Coronary artery (tissue), 2 donors: ENCODE measurements around the gene RARA.

ENCODE experiments used
- DNase-seq: peaks from one replicate; pipeline ENCODE4 v3.0.0-alpha.2; 2017; ENCODE audit warnings: low spot score
- H3K27ac ChIP-seq, 2 donors: fragments of 200-600 bp; sonication (generic); one replicate each; pipeline ENCODE4 v1.5.1; 2016 to 2019
- H3K4me3 ChIP-seq: fragments of 200-600 bp; sonication (generic); 2 replicates; pipeline ENCODE4 v1.5.1; 2016; ENCODE audit warnings: mild to moderate bottlenecking, moderate library complexity
- TF ChIP-seq, protein P1 (sequence below): fragments of 200-600 bp; sonication (generic); IDR thresholded peaks from one replicate; pipeline ENCODE4 v1.5.1; 2019; ENCODE audit warnings: antibody characterized with exemption

RARA gene

DNA sequence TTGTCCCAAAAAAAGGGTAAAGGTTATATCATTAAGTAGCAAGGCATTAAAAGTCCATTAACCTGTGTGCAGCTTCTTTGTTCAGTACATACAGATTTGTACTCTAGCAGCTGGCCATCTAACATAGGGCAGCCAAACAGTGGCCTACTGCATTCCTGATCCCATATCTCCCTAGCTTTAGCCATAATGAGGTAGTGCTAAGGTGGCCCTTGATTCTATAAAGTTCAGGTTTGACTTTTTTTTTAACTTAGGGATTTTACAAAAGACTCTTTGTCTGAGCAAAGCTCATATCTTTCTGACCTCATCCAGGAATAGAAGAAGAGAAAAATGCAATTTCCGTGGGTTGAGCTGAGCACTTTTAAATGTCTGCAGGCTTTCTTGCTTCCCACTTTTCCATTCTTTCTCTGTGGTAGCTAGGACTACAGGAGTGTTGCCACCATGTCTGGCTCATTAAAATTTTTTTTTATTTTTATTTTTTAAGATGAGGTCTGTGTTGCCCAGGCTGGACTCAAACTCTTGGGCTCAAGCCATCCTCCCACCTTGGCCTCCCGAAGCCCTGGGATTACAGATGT, 40.8 kb upstream of the RARA start:
- H3K27ac ChIP-seq = no peak overlapping the region
- TF ChIP-seq, protein P1, sequence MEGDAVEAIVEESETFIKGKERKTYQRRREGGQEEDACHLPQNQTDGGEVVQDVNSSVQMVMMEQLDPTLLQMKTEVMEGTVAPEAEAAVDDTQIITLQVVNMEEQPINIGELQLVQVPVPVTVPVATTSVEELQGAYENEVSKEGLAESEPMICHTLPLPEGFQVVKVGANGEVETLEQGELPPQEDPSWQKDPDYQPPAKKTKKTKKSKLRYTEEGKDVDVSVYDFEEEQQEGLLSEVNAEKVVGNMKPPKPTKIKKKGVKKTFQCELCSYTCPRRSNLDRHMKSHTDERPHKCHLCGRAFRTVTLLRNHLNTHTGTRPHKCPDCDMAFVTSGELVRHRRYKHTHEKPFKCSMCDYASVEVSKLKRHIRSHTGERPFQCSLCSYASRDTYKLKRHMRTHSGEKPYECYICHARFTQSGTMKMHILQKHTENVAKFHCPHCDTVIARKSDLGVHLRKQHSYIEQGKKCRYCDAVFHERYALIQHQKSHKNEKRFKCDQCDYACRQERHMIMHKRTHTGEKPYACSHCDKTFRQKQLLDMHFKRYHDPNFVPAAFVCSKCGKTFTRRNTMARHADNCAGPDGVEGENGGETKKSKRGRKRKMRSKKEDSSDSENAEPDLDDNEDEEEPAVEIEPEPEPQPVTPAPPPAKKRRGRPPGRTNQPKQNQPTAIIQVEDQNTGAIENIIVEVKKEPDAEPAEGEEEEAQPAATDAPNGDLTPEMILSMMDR = no peak
- H3K4me3 ChIP-seq = no peak overlapping the region
- no peak for DNase-seq

DNA sequence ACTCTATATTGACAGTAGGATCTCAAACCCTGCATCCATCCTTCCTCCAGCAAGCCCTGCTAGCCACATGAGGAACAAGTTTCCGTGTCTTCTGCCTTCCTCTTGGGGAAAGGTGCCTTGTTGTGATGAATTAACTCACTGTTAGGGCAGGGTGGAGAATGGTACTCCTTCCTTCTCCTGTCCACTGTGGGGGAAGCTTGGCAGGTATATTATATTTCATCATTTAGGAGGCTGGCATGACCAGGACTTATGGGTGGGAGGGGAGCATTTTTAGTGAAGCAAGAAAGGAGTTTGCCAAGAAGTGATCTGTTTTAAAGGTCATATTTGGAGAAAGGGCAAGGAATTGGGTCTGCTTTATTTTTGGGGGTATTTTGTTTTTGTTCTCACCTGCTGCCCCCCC, 30.6 kb upstream of the RARA start:
- TF ChIP-seq, protein P1 = no peak
- H3K27ac ChIP-seq = no peak overlapping the region
- no peak for DNase-seq
- no peak overlapping the region for H3K4me3 ChIP-seq

DNA sequence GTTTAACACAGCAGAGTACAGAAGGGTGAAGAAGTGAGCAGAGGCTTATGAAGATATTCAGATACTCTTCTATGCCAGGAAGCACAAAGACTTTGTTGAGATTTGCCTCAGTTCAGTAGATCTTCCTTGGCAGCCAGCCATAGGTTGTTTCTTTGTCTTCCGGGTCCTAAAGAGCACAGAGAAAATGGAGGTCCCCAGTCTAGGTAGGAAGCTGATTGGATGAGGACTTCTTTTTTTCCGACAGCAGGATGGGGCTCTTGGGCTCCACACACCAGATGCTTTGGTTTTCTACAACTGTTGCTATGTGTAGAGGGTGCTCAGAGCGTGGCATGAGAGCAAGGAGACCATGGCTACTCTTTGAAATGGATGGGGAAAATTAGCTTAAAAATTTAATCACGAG, 29.6 kb upstream of the RARA start:
- Histone ChIP-seq H3K27ac (no peak overlapping the region), H3K4me3 (no peak overlapping the region)
- TF ChIP-seq, protein P1 = no peak
- no peak for DNase-seq

DNA sequence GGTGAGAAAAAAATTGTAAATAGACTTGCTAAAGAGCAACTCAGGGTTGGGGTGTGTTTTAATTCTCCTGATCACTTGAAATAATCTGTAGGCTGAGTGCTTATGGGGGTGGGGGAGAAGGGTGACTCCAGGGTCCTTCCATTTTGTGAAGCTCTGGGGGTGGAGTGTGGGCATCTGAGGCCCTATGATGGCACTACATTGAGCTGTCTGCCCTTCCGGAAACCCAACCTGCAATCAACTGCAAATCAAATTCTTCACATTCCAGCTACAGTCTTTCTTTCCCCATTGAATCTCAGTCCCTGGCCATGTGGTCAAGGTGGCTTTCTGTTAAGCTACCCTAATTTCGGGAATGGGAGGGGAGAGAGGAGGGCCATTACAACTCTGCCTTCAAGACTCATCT, 27.3 kb upstream of the RARA start:
- DNase-seq = no peak
- H3K4me3 ChIP-seq = no peak overlapping the region
- no peak overlapping the region for H3K27ac ChIP-seq
- TF ChIP-seq, protein P1 = no peak

DNA sequence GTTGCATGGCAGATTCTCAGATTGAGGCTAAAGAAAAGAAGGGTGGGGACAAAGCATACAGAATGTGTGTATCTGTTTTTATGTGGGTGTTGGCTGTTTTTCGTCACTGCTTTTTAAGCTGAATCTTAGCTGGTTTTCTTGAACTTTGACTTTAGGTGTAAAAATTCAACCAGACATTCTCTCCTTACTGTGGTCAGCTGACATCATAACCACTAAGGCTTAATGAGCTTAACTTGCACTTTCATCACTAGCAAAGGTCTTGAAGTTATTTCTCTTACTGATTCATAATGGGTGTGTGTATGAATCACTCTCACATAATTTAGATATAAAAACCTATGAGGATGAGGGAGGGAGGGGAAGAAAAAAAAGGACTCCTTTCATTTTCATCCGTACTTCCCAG, 25.3 kb upstream of the RARA start:
- peak overlapping the region; percentile 42 to 79 for H3K27ac ChIP-seq
- TF ChIP-seq, protein P1 = no peak
- no peak for DNase-seq
- no peak overlapping the region for H3K4me3 ChIP-seq

DNA sequence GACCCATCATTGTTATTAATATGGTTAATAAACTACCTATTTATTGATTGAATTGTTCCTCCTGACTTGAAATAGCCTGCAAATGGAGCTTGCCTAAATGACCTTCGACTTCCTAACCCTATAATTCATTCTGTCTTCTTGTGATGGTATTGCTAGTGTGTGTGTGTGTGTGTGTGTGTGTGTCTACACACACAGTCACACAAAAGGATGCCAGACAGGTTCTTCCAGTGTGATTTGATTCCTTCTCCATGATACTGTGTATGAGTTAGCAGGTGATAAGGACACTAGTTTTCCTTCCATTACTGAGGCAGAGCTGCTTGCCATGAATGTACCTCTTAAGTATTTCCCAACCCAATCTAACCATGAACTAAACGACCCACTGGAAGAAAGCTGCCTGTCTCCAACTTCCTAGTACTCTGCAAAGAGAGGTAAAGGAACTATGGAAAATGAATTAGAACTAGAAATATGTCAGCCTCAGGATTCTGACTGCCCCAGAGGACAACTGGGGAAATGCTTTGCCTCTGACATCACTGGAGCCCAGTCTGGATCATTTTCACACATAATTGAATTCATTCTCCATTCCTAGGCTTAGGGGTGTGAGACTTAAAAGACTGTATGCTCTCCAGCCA, 24.8 kb upstream of the RARA start:
- Histone ChIP-seq H3K4me3 (no peak overlapping the region), H3K27ac (peak overlapping the region; percentile 42 to 79)
- DNase-seq = peak; percentile 14
- TF ChIP-seq, protein P1 = no peak

DNA sequence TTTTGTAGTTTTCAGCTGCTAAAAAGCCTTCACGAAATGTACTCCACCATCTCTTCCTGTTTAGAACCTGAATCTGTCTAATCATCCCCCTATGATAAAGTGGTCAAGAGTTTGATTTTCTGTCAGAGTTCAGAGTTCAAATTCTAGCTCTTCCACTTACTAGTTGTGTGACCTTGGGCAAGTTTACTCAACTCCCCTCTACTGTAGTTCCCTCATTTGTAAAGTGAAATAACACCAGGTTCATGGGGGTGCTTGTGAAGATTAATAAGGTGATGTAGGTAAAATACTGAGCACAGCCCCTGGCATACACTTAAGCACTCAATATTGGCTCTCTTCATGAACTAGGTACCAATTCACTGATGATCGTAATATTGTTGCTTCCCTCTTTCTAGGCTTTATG, 22.5 kb upstream of the RARA start:
- TF ChIP-seq, protein P1 = no peak
- DNase-seq = no peak

More for the DNA sequence above, 22.5 kb upstream of the RARA start:
- Histone ChIP-seq H3K4me3 (no peak overlapping the region), H3K27ac (no peak overlapping the region)
